A549 (cell line): ENCODE results near the gene ST6GALNAC4.

ENCODE experiments used
- ESRRA ChIP-seq: fragments of 150-350 bp; IDR thresholded peaks from 2 replicates; pipeline ENCODE4 v1.6.1; 2014; ENCODE audit warnings: mild to moderate bottlenecking, low read length, borderline replicate concordance
- POLR2A ChIP-seq: IDR thresholded peaks from 2 replicates; pipeline ENCODE4 v1.6.1; 2012; ENCODE audit warnings: mild to moderate bottlenecking, low read length
- TF ChIP-seq, protein P1 (sequence below): fragments of >200 bp; sonication (Bioruptor Twin); formaldehyde crosslinking; IDR thresholded peaks from 3 replicates; pipeline ENCODE4 v1.5.1; 2016

GRCh38 chr9:127884427-127884911 lies 32.4 kb downstream of the ST6GALNAC4 start:
- TF ChIP-seq, protein P1, sequence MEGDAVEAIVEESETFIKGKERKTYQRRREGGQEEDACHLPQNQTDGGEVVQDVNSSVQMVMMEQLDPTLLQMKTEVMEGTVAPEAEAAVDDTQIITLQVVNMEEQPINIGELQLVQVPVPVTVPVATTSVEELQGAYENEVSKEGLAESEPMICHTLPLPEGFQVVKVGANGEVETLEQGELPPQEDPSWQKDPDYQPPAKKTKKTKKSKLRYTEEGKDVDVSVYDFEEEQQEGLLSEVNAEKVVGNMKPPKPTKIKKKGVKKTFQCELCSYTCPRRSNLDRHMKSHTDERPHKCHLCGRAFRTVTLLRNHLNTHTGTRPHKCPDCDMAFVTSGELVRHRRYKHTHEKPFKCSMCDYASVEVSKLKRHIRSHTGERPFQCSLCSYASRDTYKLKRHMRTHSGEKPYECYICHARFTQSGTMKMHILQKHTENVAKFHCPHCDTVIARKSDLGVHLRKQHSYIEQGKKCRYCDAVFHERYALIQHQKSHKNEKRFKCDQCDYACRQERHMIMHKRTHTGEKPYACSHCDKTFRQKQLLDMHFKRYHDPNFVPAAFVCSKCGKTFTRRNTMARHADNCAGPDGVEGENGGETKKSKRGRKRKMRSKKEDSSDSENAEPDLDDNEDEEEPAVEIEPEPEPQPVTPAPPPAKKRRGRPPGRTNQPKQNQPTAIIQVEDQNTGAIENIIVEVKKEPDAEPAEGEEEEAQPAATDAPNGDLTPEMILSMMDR = no peak
- no peak for TF ChIP-seq POLR2A
- no peak for TF ChIP-seq ESRRA
